Smooth muscle cell (in vitro differentiated cells): Measurements from ENCODE around the gene CDX1. TPM values are rescaled to one million over a fixed set of nuclear protein-coding genes. Genes with fewer than 3 reads are reported as not detected.

Experiments
- DNase-seq: peaks from one replicate; lab custom pipeline; 2025; ENCODE audit not compliant: unreplicated experiment; lab: John Stamatoyannopoulos, UW
- H2AFZ ChIP-seq: fragments of 200-600 bp; sonication (generic); 2 replicates; pipeline ENCODE4 v1.6.0; 2016; ENCODE audit warnings: antibody characterized with exemption, low read depth, mild to moderate bottlenecking
- H3F3A ChIP-seq: fragments of 200-600 bp; sonication (generic); 2 replicates; pipeline ENCODE4 v1.6.0; 2017; ENCODE audit warnings: antibody characterized with exemption, low read depth
- H3K27ac ChIP-seq: fragments of 200-600 bp; sonication (generic); 2 replicates; pipeline ENCODE4 v1.5.1; 2016; ENCODE audit warnings: low read depth, mild to moderate bottlenecking
- H3K27me3 ChIP-seq: fragments of 200-600 bp; sonication (generic); 2 replicates; pipeline ENCODE4 v1.6.1; 2016; ENCODE audit warnings: low read depth, mild to moderate bottlenecking
- H3K36me3 ChIP-seq: fragments of 200-600 bp; sonication (generic); 2 replicates; pipeline ENCODE4 v1.5.1; 2016; ENCODE audit warnings: low read depth
- H3K4me1 ChIP-seq: fragments of 200-600 bp; sonication (generic); 2 replicates; pipeline ENCODE4 v1.5.1; 2016; ENCODE audit warnings: low read depth
- H3K4me2 ChIP-seq: fragments of 200-600 bp; sonication (generic); 2 replicates; pipeline ENCODE4 v1.6.0; 2016; ENCODE audit warnings: mild to moderate bottlenecking
- H3K4me3 ChIP-seq: fragments of 200-600 bp; sonication (generic); 2 replicates; pipeline ENCODE4 v1.5.1; 2016; ENCODE audit warnings: mild to moderate bottlenecking
- H3K79me2 ChIP-seq: fragments of 200-600 bp; sonication (generic); 2 replicates; pipeline ENCODE4 v1.6.0; 2016; ENCODE audit warnings: low read depth, mild to moderate bottlenecking
- H3K9ac ChIP-seq: fragments of 200-600 bp; sonication (generic); 2 replicates; pipeline ENCODE4 v1.6.0; 2016; ENCODE audit warnings: low read depth
- H3K9me3 ChIP-seq: fragments of 200-600 bp; sonication (generic); replicated peaks from 2 replicates; pipeline ENCODE4 v1.5.1; 2016; ENCODE audit warnings: low read depth
- H4K20me1 ChIP-seq: fragments of 200-600 bp; sonication (generic); 2 replicates; pipeline ENCODE4 v1.6.0; 2016; ENCODE audit warnings: low read depth
- CTCF ChIP-seq: fragments of 200-600 bp; sonication (generic); IDR thresholded peaks from 2 replicates; pipeline ENCODE4 v1.5.1; 2017; ENCODE audit warnings: borderline replicate concordance, mild to moderate bottlenecking, antibody characterized with exemption; ENCODE audit not compliant: insufficient read depth, poor library complexity, severe bottlenecking
- WGBS: methylation state at CpG from one replicate; pipeline ENCODE4 v1.1.7; 2016; ENCODE audit warnings: low lambda C conversion rate; 5-methylcytosine and 5-hydroxymethylcytosine counted together
- polyA plus RNA-seq: library from polyadenylated mRNA; unstranded; fragments of >200 nt; fragmentation: Nextera tagmentation; extraction: Ambion mirVana; gene quantifications from 2 replicates; pipeline ENCODE4 v1.2.1, GENCODE V29; 2016
- total RNA-seq: library from RNA; depleted of rRNA; stranded (reverse); fragments of >200 nt; gene quantifications from 2 replicates; pipeline ENCODE4 v1.2.3, GENCODE V29; 2014

The CDX1 gene
- total and polyA plus RNA-seq, 2 experiments from 2014 or later, result 1.4 to 5.0 TPM

GRCh38 chr5:150144246-150144801, 22.3 kb upstream of the CDX1 start:
- Histone ChIP-seq H2AFZ (no peak overlapping the region), H3K27ac (peak overlapping the region; percentile 100), H3K9me3 (no peaks in the 10 kb centered on the region), H3K9ac (peak overlapping the region; percentile 61), H3K4me2 (peak overlapping the region; percentile 76), H3K36me3 (no peaks in the 10 kb centered on the region), H3K27me3 (no peaks in the 10 kb centered on the region), H3F3A (peaks cover 34% of the 10 kb centered on the region), H4K20me1 (peaks cover 35% of the 10 kb centered on the region), H3K4me3 (no peak overlapping the region), H3K4me1 (peaks cover 71% of the 10 kb centered on the region), H3K79me2 (peaks cover 56% of the 10 kb centered on the region)
- TF ChIP-seq CTCF, result no peak
- 8% methylated on average over 14 of the region's 14 CpGs for WGBS
- DNase-seq, result no peak

- no peaks in the 10 kb centered on the region for H3K27me3 ChIP-seq
- no peak overlapping the region for H3K4me3 ChIP-seq
- WGBS, result 25% methylated on average over 4 of the region's 4 CpGs
- H4K20me1 ChIP-seq, result peaks cover 41% of the 10 kb centered on the region
- no peak for DNase-seq
- TF ChIP-seq CTCF, result no peak
- no peak overlapping the region for H2AFZ ChIP-seq
- H3F3A ChIP-seq, result peaks cover 39% of the 10 kb centered on the region
- peaks cover 71% of the 10 kb centered on the region for H3K4me1 ChIP-seq
- H3K4me2 ChIP-seq, result peak overlapping the region; percentile 76
- peak overlapping the region; percentile 100 for H3K27ac ChIP-seq
- peak overlapping the region; percentile 16 for H3K9ac ChIP-seq
- H3K36me3 ChIP-seq, result no peaks in the 10 kb centered on the region
- H3K9me3 ChIP-seq, result no peaks in the 10 kb centered on the region
- peaks cover 62% of the 10 kb centered on the region for H3K79me2 ChIP-seq
These were observed 21.7 kb upstream of the CDX1 start for GRCh38 chr5:150144879-150145278.

GRCh38 chr5:150146235-150146634, 20.3 kb upstream of the CDX1 start:
- H3K9me3 ChIP-seq, result no peaks in the 10 kb centered on the region
- H3K27me3 ChIP-seq, result no peaks in the 10 kb centered on the region
- peak overlapping the region; percentile 76 for H3K4me2 ChIP-seq
- WGBS, result 92% methylated on average over 5 of the region's 5 CpGs
- DNase-seq, result no peak
- H3K4me1 ChIP-seq, result peaks cover 68% of the 10 kb centered on the region
- H3F3A ChIP-seq, result peaks cover 36% of the 10 kb centered on the region
- H3K27ac ChIP-seq, result peak overlapping the region; percentile 100
- H2AFZ ChIP-seq, result no peak overlapping the region
- peak overlapping the region; percentile 16 for H3K9ac ChIP-seq
- H3K79me2 ChIP-seq, result peaks cover 67% of the 10 kb centered on the region
- no peaks in the 10 kb centered on the region for H3K36me3 ChIP-seq
- no peak for TF ChIP-seq CTCF
- peaks cover 55% of the 10 kb centered on the region for H4K20me1 ChIP-seq
- H3K4me3 ChIP-seq, result no peak overlapping the region

- Histone ChIP-seq H3K4me3 (no peak overlapping the region), H3K27ac (peak overlapping the region; percentile 100), H3K4me1 (peaks cover 60% of the 10 kb centered on the region), H3F3A (peaks cover 32% of the 10 kb centered on the region), H3K4me2 (peak overlapping the region; percentile 38), H4K20me1 (peaks cover 63% of the 10 kb centered on the region), H3K27me3 (no peaks in the 10 kb centered on the region), H3K36me3 (no peaks in the 10 kb centered on the region), H2AFZ (no peak overlapping the region), H3K9me3 (no peaks in the 10 kb centered on the region), H3K9ac (no peak overlapping the region), H3K79me2 (peaks cover 70% of the 10 kb centered on the region)
- TF ChIP-seq CTCF, result no peak
- 90% methylated on average over 13 of the region's 14 CpGs for WGBS
- DNase-seq, result no peak
These were observed 19.5 kb upstream of the CDX1 start for GRCh38 chr5:150146862-150147601.
